SK-N-SH (cell line): ENCODE measurements around the gene FAM180B. TPM values are rescaled to one million over a fixed set of nuclear protein-coding genes. Genes with fewer than 3 reads are reported as not detected.

Source experiments
- CTCF ChIA-PET: fragments of 300-600, 350-600 bp; formaldehyde crosslinking; extraction: SDS; loops from one replicate; lab custom pipeline; 2021; lab: Yijun Ruan, JAX
- POLR2A ChIA-PET: fragments of 350-600 bp; sonication (Branson Sonifier 250); formaldehyde crosslinking; extraction: SDS; loops from one replicate; lab custom pipeline; 2020; ENCODE audit warnings: antibody characterized with exemption, inconsistent platforms; lab: Yijun Ruan, JAX
- DNase-seq: peaks from one replicate; pipeline ENCODE4 v3.0.0; 2012
- H2AFZ ChIP-seq: fragments of 200-600 bp; sonication (generic); 2 replicates; pipeline ENCODE4 v1.8.1; 2016; ENCODE audit warnings: antibody characterized with exemption, mild to moderate bottlenecking, low read depth
- H3F3A ChIP-seq: fragments of 200-600 bp; sonication (generic); replicated peaks from 2 replicates; pipeline ENCODE3; 2016; ENCODE audit warnings: antibody characterized with exemption, mild to moderate bottlenecking; ENCODE audit not compliant: insufficient read depth
- H3K27ac ChIP-seq, 2 experiments: fragments of 200-500 bp in 1 of 2; fragments of 200-600 bp in 1 of 2; sonication (Bioruptor generic) in 1 of 2; sonication (generic), shearing (Covaris generic) in 1 of 2; 2 replicates each; pipeline versions ENCODE4 v1.5.1 to v1.6.1; 2014 to 2016; ENCODE audit warnings: low read depth in 2 of 2, inconsistent platforms in 1 of 2, low read length in 1 of 2, mild to moderate bottlenecking in 1 of 2, mixed read lengths in 1 of 2
- H3K27me3 ChIP-seq: fragments of 200-600 bp; sonication (generic), shearing (Covaris generic); 2 replicates; pipeline ENCODE4 v1.6.1; 2016; ENCODE audit warnings: mixed run types; ENCODE audit not compliant: insufficient read depth
- H3K36me3 ChIP-seq, 2 experiments: fragments of 200-500 bp in 1 of 2; fragments of 200-600 bp in 1 of 2; sonication (Bioruptor generic) in 1 of 2; sonication (generic) in 1 of 2; replicated peaks in 1 of 2; 2 replicates each; pipeline versions ENCODE3 to v1.5.1; 2014 to 2016; ENCODE audit warnings: low read length in 1 of 2, mild to moderate bottlenecking in 1 of 2; ENCODE audit not compliant: insufficient read depth in 2 of 2, control insufficient read depth in 1 of 2
- H3K4me1 ChIP-seq, 2 experiments: fragments of 200-500 bp in 1 of 2; fragments of 200-600 bp in 1 of 2; sonication (Bioruptor generic) in 1 of 2; sonication (generic), shearing (Covaris generic) in 1 of 2; 2 replicates each; pipeline versions ENCODE4 v1.5.1 to v1.6.1; 2014 to 2016; ENCODE audit warnings: low read depth in 1 of 2, low read length in 1 of 2, mixed run types in 1 of 2; ENCODE audit not compliant: insufficient read depth in 2 of 2, control insufficient read depth in 1 of 2
- H3K4me2 ChIP-seq: fragments of 200-600 bp; sonication (generic), shearing (Covaris generic); 2 replicates; pipeline ENCODE4 v1.6.1; 2017; ENCODE audit warnings: mixed run types
- H3K4me3 ChIP-seq, 2 experiments: fragments of 200-500 bp in 1 of 2; fragments of 200-600 bp in 1 of 2; sonication (Bioruptor generic) in 1 of 2; sonication (generic), shearing (Covaris generic) in 1 of 2; 2 replicates each; pipeline versions ENCODE4 v1.5.1 to v1.8.1; 2014 to 2016; ENCODE audit warnings: low read depth in 2 of 2, inconsistent platforms in 1 of 2, low read length in 1 of 2, mild to moderate bottlenecking in 1 of 2, mixed read lengths in 1 of 2, moderate library complexity in 1 of 2
- H3K79me2 ChIP-seq: fragments of 200-600 bp; sonication (generic); 2 replicates; pipeline ENCODE4 v1.8.1; 2017; ENCODE audit warnings: mild to moderate bottlenecking; ENCODE audit not compliant: insufficient read depth
- H3K9ac ChIP-seq: fragments of 200-600 bp; sonication (generic); 2 replicates; pipeline ENCODE4 v1.6.1; 2017; ENCODE audit warnings: mixed run types
- H3K9me2 ChIP-seq: fragments of 200-600 bp; sonication (generic); 2 replicates; pipeline ENCODE4 v1.6.1; 2017; ENCODE audit warnings: mixed run types
- H3K9me3 ChIP-seq: fragments of 200-600 bp; sonication (generic); 2 replicates; pipeline ENCODE4 v1.6.1; 2017; ENCODE audit warnings: mixed run types, mild to moderate bottlenecking, moderate library complexity
- H4K20me1 ChIP-seq: fragments of 200-600 bp; sonication (generic); 2 replicates; pipeline ENCODE4 v1.6.1; 2017; ENCODE audit warnings: mild to moderate bottlenecking, mixed run types; ENCODE audit not compliant: insufficient read depth
- CHD2 ChIP-seq: fragments of 150-350 bp; IDR thresholded peaks from 2 replicates; pipeline ENCODE4 v1.6.1; 2018; ENCODE audit warnings: low read length; ENCODE audit not compliant: partially characterized antibody
- EP300 ChIP-seq, 2 experiments: IDR thresholded peaks; 2 replicates each; pipeline versions ENCODE4 v1.4.0 to v1.6.1; 2012; ENCODE audit warnings: borderline replicate concordance in 1 of 2, low read depth in 1 of 2, low read length in 1 of 2
- EZH2phosphoT487 ChIP-seq: fragments of 200-600 bp; sonication (generic); IDR thresholded peaks from 2 replicates; pipeline ENCODE4 v1.6.1; 2017; ENCODE audit warnings: low read depth, mixed run types, mild to moderate bottlenecking, antibody characterized with exemption, moderate library complexity, borderline replicate concordance
- FOXJ3 ChIP-seq: sonication (generic); formaldehyde crosslinking; IDR thresholded peaks from 2 replicates; pipeline ENCODE4 v1.5.1; 2020; ENCODE audit warnings: mild to moderate bottlenecking, missing genetic modification reagents
- FOXM1 ChIP-seq: IDR thresholded peaks from 2 replicates; pipeline ENCODE4 v1.4.0; 2012; ENCODE audit warnings: low read depth, mild to moderate bottlenecking
- GATA2 ChIP-seq: sonication (generic); formaldehyde crosslinking; IDR thresholded peaks from 2 replicates; pipeline ENCODE4 v1.5.0; 2020; ENCODE audit warnings: mild to moderate bottlenecking, missing genetic modification reagents
- IRF3 ChIP-seq: fragments of 150-350 bp; IDR thresholded peaks from 2 replicates; pipeline ENCODE4 v1.6.1; 2016; ENCODE audit warnings: mild to moderate bottlenecking, low read depth, low read length
- MEF2A ChIP-seq: IDR thresholded peaks from 2 replicates; pipeline ENCODE4 v1.4.0; 2012; ENCODE audit warnings: low read depth, borderline replicate concordance
- MXI1 ChIP-seq: IDR thresholded peaks from 2 replicates; pipeline ENCODE4 v1.6.1; 2012; ENCODE audit warnings: mild to moderate bottlenecking, low read depth, low read length, improper control_type of control experiment
- NFIC ChIP-seq: IDR thresholded peaks from 2 replicates; pipeline ENCODE4 v1.4.0; 2012; ENCODE audit warnings: borderline replicate concordance
- NRF1 ChIP-seq: IDR thresholded peaks from 2 replicates; pipeline ENCODE4 v1.6.1; 2012; ENCODE audit warnings: low read depth, mild to moderate bottlenecking, low read length
- RAD21 ChIP-seq: IDR thresholded peaks from 2 replicates; pipeline ENCODE4 v1.6.1; 2012; ENCODE audit warnings: mild to moderate bottlenecking, low read length
- RFX5 ChIP-seq: IDR thresholded peaks from 2 replicates; pipeline ENCODE4 v1.6.1; 2012; ENCODE audit warnings: mild to moderate bottlenecking, improper control_type of control experiment, low read length
- RXRA ChIP-seq: IDR thresholded peaks from 2 replicates; pipeline ENCODE4 v1.4.0; 2012; ENCODE audit warnings: low read depth, mild to moderate bottlenecking, borderline replicate concordance
- SMC3 ChIP-seq: IDR thresholded peaks from 2 replicates; pipeline ENCODE4 v1.6.1; 2012; ENCODE audit warnings: low read depth, low read length, improper control_type of control experiment
- TEAD4 ChIP-seq: IDR thresholded peaks from 2 replicates; pipeline ENCODE4 v1.4.0; 2012; ENCODE audit warnings: mild to moderate bottlenecking, borderline replicate concordance; ENCODE audit not compliant: insufficient read depth
- USF1 ChIP-seq: IDR thresholded peaks from 2 replicates; pipeline ENCODE4 v1.4.0; 2012; ENCODE audit warnings: low read depth, borderline replicate concordance
- YY1 ChIP-seq: IDR thresholded peaks from 2 replicates; pipeline ENCODE4 v1.4.0; 2012; ENCODE audit warnings: low read depth, mild to moderate bottlenecking
- whole genome bisulfite sequencing: methylation state at CpG from one replicate; pipeline ENCODE4 v1.1.6; 2017; ENCODE audit warnings: low lambda C conversion rate; 5-methylcytosine and 5-hydroxymethylcytosine counted together
- polyA plus RNA-seq, 3 experiments: library from polyadenylated mRNA; depleted of rRNA; stranded (reverse); fragments of >200 nt; gene quantifications; 2 replicates each; pipeline ENCODE4 v1.2.3, GENCODE V29; 2012

Gene FAM180B
- polyA plus RNA-seq, 1 of the 3 experiments (the other 2 are of a cell fraction) = not detected

- no peak overlapping the region for H2AFZ ChIP-seq
- no peaks in the 10 kb centered on the region for H3K9me2 ChIP-seq
- H3K9me3 ChIP-seq = no peaks in the 10 kb centered on the region
- DNase-seq = no peak
- H3K27ac ChIP-seq = no peak overlapping the region
- no peak for TF ChIP-seq GATA2
- TF ChIP-seq SMC3 = no peak
- no peak for TF ChIP-seq FOXM1
- no peak for TF ChIP-seq USF1
- no peak for TF ChIP-seq MXI1
- TF ChIP-seq FOXJ3 = no peak
- TF ChIP-seq YY1 = no peak
- no peak for TF ChIP-seq MEF2A
- TF ChIP-seq RFX5 = no peak
- TF ChIP-seq IRF3 = no peak
- H3K4me1 ChIP-seq = peaks cover 10 to 17% of the 10 kb centered on the region in 2 experiments; a peak in 1 of 4 replicates
- ChIA-PET CTCF (interaction anchor here (1.4 to 2.6 kb wide), 2 partner anchors 11 to 232 kb away, joined by 4 to 18 read pairs; no protein-coding TSS in a partner anchor), POLR2A (no interaction called here)
- H3K4me3 ChIP-seq = no peak overlapping the region
- no peak overlapping the region for H3K9ac ChIP-seq
- no peak overlapping the region for H3K4me2 ChIP-seq
- H3K27me3 ChIP-seq = no peaks in the 10 kb centered on the region
- WGBS = 74% methylated on average over 3 of the region's 3 CpGs
- no peaks in the 10 kb centered on the region for H3K79me2 ChIP-seq
- H3K36me3 ChIP-seq = no peaks in the 10 kb centered on the region
- H4K20me1 ChIP-seq = no peaks in the 10 kb centered on the region
- no peaks in the 10 kb centered on the region for H3F3A ChIP-seq
Observed at GRCh38 chr11:47605921-47606320, 19.4 kb downstream of the FAM180B start.

GRCh38 chr11:47606731-47607130 lies 20.3 kb downstream of the FAM180B start:
- Histone ChIP-seq H3F3A (peaks cover 5% of the 10 kb centered on the region), H4K20me1 (no peaks in the 10 kb centered on the region), H3K79me2 (no peaks in the 10 kb centered on the region), H3K27ac (peak overlapping the region; percentile 41 to 68; a peak in 3 of 4 replicates), H3K4me1 (peaks cover 10 to 20% of the 10 kb centered on the region in 2 experiments; a peak in 1 of 4 replicates), H3K4me2 (peak overlapping the region; percentile 13; the same call in 1 of the 2 replicates), H3K9me3 (no peaks in the 10 kb centered on the region), H3K4me3 (no peak overlapping the region), H2AFZ (no peak overlapping the region), H3K9ac (no peak overlapping the region), H3K36me3 (no peaks in the 10 kb centered on the region), H3K27me3 (no peaks in the 10 kb centered on the region), H3K9me2 (no peaks in the 10 kb centered on the region)
- ChIA-PET POLR2A (interaction anchor here (0.6 to 1.7 kb wide), 4 partner anchors 23 to 108 kb away, joined by 3 to 7 read pairs (median 4); partner anchors contain the start of genes AGBL2, KBTBD4 and NDUFS3), CTCF (interaction anchor here (1.4 to 2.6 kb wide), 3 partner anchors 10 to 232 kb away, joined by 4 to 18 read pairs (median 6); no protein-coding TSS in a partner anchor)
- 39% methylated on average over 4 of the region's 5 CpGs for WGBS
- no peak for DNase-seq
- no peak for TF ChIP-seq RFX5
- TF ChIP-seq USF1 = no peak
- TF ChIP-seq TEAD4 = no peak
- no peak for TF ChIP-seq NRF1
- no peak for TF ChIP-seq EZH2phosphoT487
- no peak for TF ChIP-seq FOXJ3
- no peak for TF ChIP-seq FOXM1
- no peak for TF ChIP-seq GATA2
- no peak for TF ChIP-seq RAD21
- no peak for TF ChIP-seq RXRA
- no peak for TF ChIP-seq MEF2A
- TF ChIP-seq CHD2 = no peak
- no peak for TF ChIP-seq NFIC
- TF ChIP-seq MXI1 = no peak
- TF ChIP-seq IRF3 = no peak
- no peak for TF ChIP-seq SMC3
- TF ChIP-seq EP300 (IDR thresholded peaks at IDR 0.05; ENCODE audit: borderline replicate concordance in 1 of 2, low read depth in 1 of 2, low read length in 1 of 2) = no peak
